Transverse colon (tissue), 4 donors: ENCODE measurements around the gene SUCLG2. TPM values are rescaled to one million over a fixed set of nuclear protein-coding genes. Genes with fewer than 3 reads are reported as not detected.

ENCODE experiments used
- DNase-seq: peaks from one replicate; pipeline ENCODE4 v3.0.0-alpha.2; 2019
- H3K27ac ChIP-seq, 4 donors: fragments of 200-600 bp; sonication (generic); 2 replicates each; pipeline ENCODE4 v1.5.1; 2016 to 2018; ENCODE audit warnings: inconsistent platforms in 4 of 4
- H3K27me3 ChIP-seq: fragments of 200-600 bp; sonication (generic); 2 replicates; pipeline ENCODE4 v1.5.1; 2017; ENCODE audit warnings: inconsistent platforms
- H3K36me3 ChIP-seq, 4 donors: fragments of 200-600 bp; sonication (generic); 2 replicates each; pipeline ENCODE4 v1.5.1; 2017 to 2019; ENCODE audit warnings: inconsistent platforms in 4 of 4
- H3K4me1 ChIP-seq, 4 donors: fragments of 200-600 bp; sonication (generic); 2 replicates each; pipeline ENCODE4 v1.5.1; 2017 to 2020; ENCODE audit warnings: inconsistent platforms in 4 of 4
- H3K4me3 ChIP-seq, 4 donors: fragments of 200-600 bp; sonication (generic); 1 replicate in 1 of 4; 2 replicates in 3 of 4; pipeline versions ENCODE4 v1.5.1 to v1.6.1; 2017 to 2019; ENCODE audit warnings: inconsistent platforms in 4 of 4
- H3K9me3 ChIP-seq, 2 donors: fragments of 200-600 bp; sonication (generic); 2 replicates each; pipeline ENCODE4 v1.5.1; 2017 to 2019; ENCODE audit warnings: inconsistent platforms in 2 of 2
- EP300 ChIP-seq: sonication (generic); formaldehyde crosslinking; IDR thresholded peaks from one replicate; pipeline ENCODE4 v1.6.1; 2017; ENCODE audit warnings: antibody characterized with exemption, low read depth
- POLR2A ChIP-seq: fragments of 450-650 bp; IDR thresholded peaks from one replicate; pipeline ENCODE4 v1.6.1; 2016; ENCODE audit warnings: antibody characterized with exemption, mild to moderate bottlenecking, moderate library complexity
- POLR2AphosphoS5 ChIP-seq, 3 donors: sonication (generic); formaldehyde crosslinking; IDR thresholded peaks; one replicate each; pipeline ENCODE4 v1.6.1; 2016; ENCODE audit warnings: antibody characterized with exemption in 3 of 3
- WGBS, 2 donors: methylation state at CpG; one replicate each; pipeline ENCODE4 v1.1.5; 2018; ENCODE audit warnings: low coverage in 1 of 2; 5-methylcytosine and 5-hydroxymethylcytosine counted together
- in situ Hi-C, 4 donors: fragments of 200-750 bp; cut with MboI; loops; one replicate each; pipeline versions ENCODE4 v1.15.0 to v1.15.1; 2017; ENCODE audit warnings: low sequenced_read_pairs in 3 of 4, low pct_ligation_motif_present in 1 of 4, low pct_unique_long_range_greater_than_20kb in 1 of 4
- intact Hi-C: fragments of 100-400 bp; cut with DNase I; formaldehyde crosslinking; loops from one replicate; pipeline ENCODE4 v1.15.1; 2023; ENCODE audit warnings: low total_unique reads
- total RNA-seq, 4 donors: library from RNA; depleted of rRNA; stranded (reverse); fragments of >200 nt; gene quantifications; one replicate each; pipeline ENCODE4 v1.1.0, GENCODE V29; 2016
- TF ChIP-seq, protein P1 (sequence below), 5 experiments: fragments of 200-600 bp in 3 of 5; fragments of 450-650 bp in 2 of 5; sonication (generic) in 3 of 5; IDR thresholded peaks; 1 replicate in 2 of 5; 2 replicates in 3 of 5; pipeline ENCODE4 v1.5.1; 2016 to 2017; ENCODE audit warnings: antibody characterized with exemption in 5 of 5, inconsistent platforms in 3 of 5, mild to moderate bottlenecking in 2 of 5, moderate library complexity in 1 of 5

Gene SUCLG2
- total RNA-seq, 4 donors from 2014 or later: 59.5 to 269 (median 160) TPM

DNA sequence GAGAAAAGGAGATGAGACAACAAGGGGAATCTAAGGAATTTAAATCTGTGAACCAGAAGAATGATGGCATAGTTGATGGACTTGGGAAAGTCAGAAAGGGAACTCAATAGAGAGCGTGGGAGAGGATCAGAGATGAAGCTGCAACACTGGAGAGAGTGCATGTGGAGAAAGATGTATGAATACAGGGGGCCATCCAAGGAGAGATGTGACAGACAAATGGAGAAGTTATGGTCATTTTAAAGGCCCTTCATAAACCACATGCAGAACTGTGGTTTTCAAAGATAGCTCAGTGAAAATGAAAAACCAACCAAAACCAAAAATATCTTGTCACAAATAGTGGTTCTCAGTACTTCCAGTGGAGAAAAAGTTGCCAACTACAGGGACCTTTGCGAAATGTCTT, 265.2 kb downstream of the SUCLG2 start:
- Histone ChIP-seq H3K4me3 (no peak overlapping the region), H3K36me3 (peaks cover 0 to 5% (median 0%) of the 10 kb centered on the region in 4 donors), H3K4me1 (no peaks in the 10 kb centered on the region), H3K9me3 (no peaks in the 10 kb centered on the region), H3K27me3 (no peaks in the 10 kb centered on the region), H3K27ac (no peak overlapping the region)
- WGBS, 2 donors: 44 to 77% methylated on average over 1 to 2 of the region's 2 CpGs
- DNase-seq: no peak
- TF ChIP-seq POLR2AphosphoS5 (IDR thresholded peaks at IDR 0.05) (no peak), EP300 (no peak), POLR2A (no peak)
- TF ChIP-seq, protein P1, sequence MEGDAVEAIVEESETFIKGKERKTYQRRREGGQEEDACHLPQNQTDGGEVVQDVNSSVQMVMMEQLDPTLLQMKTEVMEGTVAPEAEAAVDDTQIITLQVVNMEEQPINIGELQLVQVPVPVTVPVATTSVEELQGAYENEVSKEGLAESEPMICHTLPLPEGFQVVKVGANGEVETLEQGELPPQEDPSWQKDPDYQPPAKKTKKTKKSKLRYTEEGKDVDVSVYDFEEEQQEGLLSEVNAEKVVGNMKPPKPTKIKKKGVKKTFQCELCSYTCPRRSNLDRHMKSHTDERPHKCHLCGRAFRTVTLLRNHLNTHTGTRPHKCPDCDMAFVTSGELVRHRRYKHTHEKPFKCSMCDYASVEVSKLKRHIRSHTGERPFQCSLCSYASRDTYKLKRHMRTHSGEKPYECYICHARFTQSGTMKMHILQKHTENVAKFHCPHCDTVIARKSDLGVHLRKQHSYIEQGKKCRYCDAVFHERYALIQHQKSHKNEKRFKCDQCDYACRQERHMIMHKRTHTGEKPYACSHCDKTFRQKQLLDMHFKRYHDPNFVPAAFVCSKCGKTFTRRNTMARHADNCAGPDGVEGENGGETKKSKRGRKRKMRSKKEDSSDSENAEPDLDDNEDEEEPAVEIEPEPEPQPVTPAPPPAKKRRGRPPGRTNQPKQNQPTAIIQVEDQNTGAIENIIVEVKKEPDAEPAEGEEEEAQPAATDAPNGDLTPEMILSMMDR (IDR thresholded peaks at IDR 0.05): no peak
- in situ Hi-C loops: loop anchor here in 2 of 4 donors (10.0 to 25.0 kb wide), 2 partner anchors 398 to 406 kb away; no protein-coding TSS in a partner anchor
- intact Hi-C loops: no loop called here

DNA sequence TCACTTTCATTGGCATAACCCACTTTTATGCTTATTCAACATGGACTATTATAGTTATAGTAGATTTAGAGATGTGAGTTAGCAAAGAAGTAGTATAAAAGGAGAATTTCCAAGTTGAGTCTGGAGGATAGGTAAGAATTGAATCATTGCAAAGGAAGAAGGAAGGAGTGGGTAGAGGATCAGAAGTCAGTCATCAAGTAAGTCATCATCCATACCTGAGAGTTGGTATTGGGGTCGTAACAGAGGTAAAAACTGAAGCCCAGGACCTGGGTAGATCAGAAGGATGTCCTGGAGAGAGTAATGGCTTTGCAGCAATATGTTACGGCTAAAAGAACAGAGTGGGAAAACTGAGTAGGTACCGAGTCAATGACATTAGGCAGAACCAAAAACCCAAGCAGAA, 265.7 kb downstream of the SUCLG2 start:
- no peak for TF ChIP-seq EP300
- in situ Hi-C loops: loop anchor here in 2 of 4 donors (10.0 to 25.0 kb wide), 2 partner anchors 399 to 406 kb away; no protein-coding TSS in a partner anchor
- no peak for DNase-seq
- intact Hi-C loops: no loop called here
- 87 to 91% methylated on average over 3 of the region's 3 CpGs for WGBS, 2 donors
- H3K27me3 ChIP-seq: no peaks in the 10 kb centered on the region
- no peaks in the 10 kb centered on the region for H3K4me1 ChIP-seq
- H3K4me3 ChIP-seq: no peak overlapping the region
- no peak overlapping the region for H3K27ac ChIP-seq
- H3K36me3 ChIP-seq: peaks cover 0 to 5% (median 0%) of the 10 kb centered on the region in 4 donors
- no peaks in the 10 kb centered on the region for H3K9me3 ChIP-seq

DNA sequence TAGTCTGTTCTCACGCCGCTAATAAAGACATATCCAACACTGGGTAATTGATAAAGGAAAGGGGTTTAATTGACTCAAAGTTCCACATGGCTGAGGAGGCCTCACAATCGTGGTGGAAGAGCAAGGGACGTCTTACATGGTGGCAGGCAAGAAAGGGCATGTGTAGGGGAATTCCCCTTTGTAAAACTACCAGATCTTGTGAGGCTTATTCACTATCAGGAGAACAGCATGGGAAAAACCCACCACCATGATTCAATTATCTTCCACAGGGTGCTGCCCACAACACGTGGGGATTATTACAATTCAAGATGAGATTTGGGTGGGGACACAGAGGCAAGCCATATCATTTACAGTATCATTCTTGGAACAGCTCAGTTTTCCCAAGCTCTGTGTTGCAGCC, 268.0 kb downstream of the SUCLG2 start:
- H3K4me1 ChIP-seq: no peaks in the 10 kb centered on the region
- no peaks in the 10 kb centered on the region for H3K9me3 ChIP-seq
- H3K4me3 ChIP-seq: no peak overlapping the region
- intact Hi-C loops: no loop called here
- H3K27me3 ChIP-seq: no peaks in the 10 kb centered on the region
- no peak for DNase-seq
- no peak overlapping the region for H3K27ac ChIP-seq
- TF ChIP-seq POLR2A (no peak), POLR2AphosphoS5 (IDR thresholded peaks at IDR 0.05) (no peak), EP300 (no peak)
- TF ChIP-seq, protein P1 (IDR thresholded peaks at IDR 0.05): no peak
- in situ Hi-C loops: loop anchor here in 2 of 4 donors (10.0 to 25.0 kb wide), 2 partner anchors 401 to 408 kb away; no protein-coding TSS in a partner anchor
- WGBS, 2 donors: 79% methylated on average over 5 of the region's 5 CpGs; no CpG with 5 or more reads in 1 of the 2 donors
- peaks cover 0 to 3% (median 0%) of the 10 kb centered on the region in 4 donors for H3K36me3 ChIP-seq

DNA sequence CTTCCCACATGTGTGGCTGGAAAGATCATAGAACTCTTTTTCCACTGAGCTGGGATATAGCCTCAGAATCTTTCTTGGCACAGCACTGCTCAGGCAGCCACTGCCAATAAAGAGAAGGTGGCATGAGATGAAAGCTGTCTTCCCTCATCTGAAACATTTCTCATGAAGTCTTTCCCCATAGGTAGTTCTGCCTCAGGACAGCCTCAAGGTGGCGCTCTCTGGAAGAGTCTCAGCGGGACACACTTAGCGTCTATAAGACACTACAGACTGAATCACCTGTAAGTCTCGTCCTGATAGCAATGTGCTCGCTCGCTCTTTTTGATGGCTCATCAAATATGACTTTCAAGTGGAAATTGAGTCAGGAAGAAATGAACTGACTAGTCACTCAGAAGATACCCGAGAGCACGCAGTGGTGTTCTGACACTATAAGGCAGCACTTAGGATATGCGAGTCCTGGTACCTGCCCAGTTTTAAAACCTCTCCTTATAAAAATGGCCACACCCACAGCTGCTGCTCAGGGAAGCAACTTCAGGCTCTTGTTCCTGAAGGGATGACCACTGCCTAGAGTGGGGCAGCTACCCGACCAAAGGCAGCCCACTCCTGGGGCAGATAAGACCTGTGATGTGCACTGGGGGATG, 269.5 kb downstream of the SUCLG2 start:
- DNase-seq: no peak
- 91% methylated on average over 10 of the region's 10 CpGs; no CpG with 5 or more reads in 1 of the 2 donors for WGBS, 2 donors
- H3K36me3 ChIP-seq: no peaks in the 10 kb centered on the region
- intact Hi-C loops: no loop called here
- H3K27ac ChIP-seq: no peak overlapping the region
- H3K27me3 ChIP-seq: no peaks in the 10 kb centered on the region
- in situ Hi-C loops: loop anchor here in 2 of 4 donors (10.0 to 25.0 kb wide), 2 partner anchors 402 to 410 kb away; no protein-coding TSS in a partner anchor
- no peaks in the 10 kb centered on the region for H3K4me1 ChIP-seq
- TF ChIP-seq, protein P1 (IDR thresholded peaks at IDR 0.05): peak in 4 of 5 experiments; percentile 11 to 41 (median 20)
- no peak for TF ChIP-seq EP300
- H3K4me3 ChIP-seq: no peak overlapping the region
- H3K9me3 ChIP-seq: no peaks in the 10 kb centered on the region
